ENCODE measurements around the gene HECTD4.

The HECTD4 gene

DNA sequence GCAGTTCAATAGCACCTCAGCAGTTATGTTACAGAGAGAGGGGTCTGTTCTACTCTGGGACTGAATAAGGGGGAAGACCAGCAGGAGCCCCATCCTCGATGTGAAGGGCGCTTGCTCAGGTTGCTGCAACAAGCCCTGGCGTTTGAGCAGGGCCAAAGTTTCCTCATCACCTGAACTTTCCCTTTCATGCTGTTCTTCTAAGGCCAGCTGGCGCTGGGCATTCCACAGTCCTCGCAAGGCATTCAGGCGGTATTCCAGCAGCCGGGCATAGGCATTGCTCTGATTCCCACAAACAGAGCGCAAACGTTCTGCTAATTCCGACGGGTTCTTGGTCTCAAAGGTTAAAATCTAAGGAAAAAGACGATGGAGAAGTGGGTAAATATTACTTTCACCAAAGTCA, 62.8 kb downstream of the HECTD4 start:
- DNase-seq = no peak

DNA sequence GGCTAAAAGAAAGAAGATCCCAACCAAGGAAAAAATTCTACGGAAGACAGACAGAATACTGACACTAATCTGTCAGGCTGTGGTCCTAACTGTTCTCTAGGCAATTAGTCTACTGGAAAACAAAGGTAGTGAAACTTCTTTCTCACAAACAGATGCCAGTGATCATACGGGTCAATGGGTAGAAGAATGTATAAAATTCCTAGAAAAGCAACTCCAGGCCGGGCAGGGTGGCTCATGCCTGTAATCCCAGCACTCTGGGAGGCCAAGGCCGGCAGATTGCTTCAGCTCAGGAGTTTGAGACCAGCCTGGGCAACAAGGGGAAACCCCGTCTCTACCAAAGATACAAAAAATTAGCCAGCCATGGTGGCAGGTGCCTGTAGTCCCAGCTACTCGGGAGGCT, 64.8 kb downstream of the HECTD4 start:
- no peak for DNase-seq

DNA sequence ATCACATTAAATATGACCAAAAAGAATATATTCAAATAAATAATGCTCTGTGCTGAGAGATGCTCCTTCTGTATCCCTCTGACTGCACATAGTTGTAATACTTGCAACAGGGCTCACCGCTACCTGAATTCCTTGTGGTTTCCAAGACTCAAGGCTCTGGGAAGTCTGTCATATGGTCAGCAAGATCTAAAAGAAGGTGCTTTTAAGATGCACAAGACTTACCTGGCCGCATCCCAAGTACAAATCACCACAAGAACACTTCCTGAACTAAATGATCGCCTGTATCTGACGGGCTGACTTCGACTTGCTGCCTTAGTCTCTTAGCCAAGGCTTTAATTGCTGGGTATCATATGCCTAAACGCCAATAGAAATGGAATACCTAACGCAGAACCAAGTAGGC, 67.2 kb downstream of the HECTD4 start:
- DNase-seq = no peak

DNA sequence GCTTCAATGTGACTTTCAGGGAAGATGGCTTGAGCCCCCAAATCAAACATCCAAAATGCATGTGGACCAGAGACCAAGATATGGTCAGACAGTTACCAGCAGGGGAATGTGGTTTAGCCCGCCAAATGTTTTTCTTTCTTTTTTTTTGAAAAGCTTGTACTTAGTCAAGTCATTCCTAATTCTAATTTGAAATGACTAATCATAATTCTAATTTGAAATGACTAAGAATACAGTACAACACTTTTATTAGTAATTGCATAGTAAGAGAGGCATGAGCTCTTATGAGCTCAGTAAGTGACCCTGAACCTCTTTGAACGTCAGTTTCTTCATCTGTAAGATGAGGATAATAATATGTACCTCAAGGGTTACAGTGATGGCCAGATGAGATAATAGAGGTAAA, 72.4 kb downstream of the HECTD4 start:
- no peak for DNase-seq

DNA sequence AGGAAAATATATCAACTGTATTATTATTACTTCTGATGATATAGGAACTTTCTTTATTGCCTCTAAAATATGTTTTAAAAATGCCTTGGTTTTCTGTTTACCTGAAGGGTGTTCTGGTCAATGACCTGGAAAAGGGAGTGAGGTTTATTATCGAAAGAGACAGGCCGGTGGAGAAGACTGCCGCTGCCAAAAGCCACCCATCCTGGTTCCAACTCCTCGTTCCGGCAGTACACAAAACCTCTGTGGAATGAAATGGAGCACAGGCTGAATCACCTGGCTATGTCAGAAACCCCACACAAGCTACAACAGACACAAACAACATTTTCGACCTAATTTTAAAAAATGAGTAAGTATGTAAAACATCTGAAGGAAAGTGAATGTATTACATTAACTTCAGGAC, 73.6 kb downstream of the HECTD4 start:
- DNase-seq = no peak

DNA sequence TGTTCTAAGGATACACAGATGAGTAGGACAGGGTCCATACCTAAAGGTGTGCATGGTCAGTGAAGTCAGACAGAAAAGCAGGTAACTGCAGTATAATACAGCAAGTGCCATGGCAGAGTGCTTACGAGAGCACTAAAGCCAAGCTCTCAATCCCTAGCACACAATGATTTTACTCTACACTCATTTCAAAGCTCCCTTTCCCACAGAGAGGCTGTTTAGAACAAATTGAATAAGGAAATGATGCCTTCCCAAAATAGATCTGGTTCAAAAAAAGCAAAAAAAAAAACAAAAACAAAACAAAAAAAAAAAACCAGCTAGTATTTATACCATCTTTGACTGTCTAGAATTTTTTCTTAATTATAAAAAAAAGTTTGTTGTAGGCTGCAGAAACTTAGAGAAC, 74.1 kb downstream of the HECTD4 start:
- DNase-seq = no peak

DNA sequence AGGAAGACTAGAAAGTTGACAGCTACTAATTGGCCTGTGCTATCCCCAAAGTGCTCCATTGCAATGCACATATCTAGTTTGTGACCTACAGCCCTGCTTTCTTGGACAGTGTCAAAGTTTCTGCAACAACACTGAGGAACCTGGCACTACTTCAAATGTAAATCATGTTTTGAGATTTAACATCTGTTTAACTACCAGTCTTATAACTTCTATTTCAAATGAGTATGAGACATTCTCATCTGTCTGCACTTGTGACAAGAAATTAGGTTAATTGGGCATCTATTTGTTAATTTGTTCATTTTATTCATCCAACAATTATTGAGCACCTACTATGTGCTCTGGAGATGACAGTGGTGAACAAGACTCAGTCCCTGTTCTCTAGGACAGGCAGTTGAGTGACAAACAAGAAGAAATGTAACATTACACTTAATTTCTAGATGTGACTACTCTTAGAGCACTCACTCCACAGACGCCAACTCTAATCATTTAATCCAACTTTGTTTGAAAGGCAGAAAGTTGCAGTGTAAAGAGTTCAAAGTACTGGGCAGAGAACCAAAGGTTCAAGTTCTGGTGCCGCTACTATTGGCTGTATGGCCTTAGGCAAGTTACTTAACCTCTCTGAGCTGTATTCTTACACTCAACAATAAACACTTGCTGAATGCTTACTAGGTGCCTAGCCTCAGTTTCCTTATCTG, 74.8 kb downstream of the HECTD4 start:
- no peak for DNase-seq

DNA sequence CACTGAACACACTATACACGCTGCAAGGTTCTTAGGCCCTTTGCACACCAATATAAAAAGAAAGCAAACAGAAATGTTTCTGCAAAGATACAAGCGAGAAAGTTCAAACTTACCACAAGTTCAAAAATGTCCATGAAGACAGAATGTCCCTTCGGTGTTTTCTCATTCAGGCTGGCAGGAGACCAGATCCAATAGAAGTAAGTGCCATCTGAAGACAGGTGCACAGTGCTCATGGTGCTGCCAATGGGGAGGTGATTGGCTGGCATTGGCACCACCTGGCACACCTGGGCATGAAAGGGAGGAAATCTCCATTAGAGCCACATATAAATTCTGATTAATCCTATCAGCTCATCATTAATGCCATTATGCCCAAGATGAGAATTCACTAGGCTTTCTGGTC, 76.3 kb downstream of the HECTD4 start:
- no peak for DNase-seq

DNA sequence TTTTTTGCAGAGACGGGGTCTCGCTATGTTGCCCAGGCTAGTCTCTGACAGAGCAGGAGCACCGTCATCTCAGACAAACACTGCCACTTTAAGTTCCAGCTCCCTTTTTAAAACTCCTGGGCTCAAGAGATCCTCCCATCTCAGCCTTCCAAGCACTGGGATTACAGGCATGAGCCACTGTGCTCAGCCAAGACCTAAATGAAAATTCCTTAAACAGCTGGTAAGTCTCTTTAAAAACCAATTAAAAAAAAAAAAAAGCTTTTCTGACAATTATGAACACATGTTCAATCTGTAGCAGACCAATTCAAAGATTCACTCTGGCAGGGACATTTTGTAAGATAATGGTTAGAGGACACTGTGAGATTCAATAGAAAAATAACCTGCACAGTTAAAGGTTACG, 77.8 kb downstream of the HECTD4 start:
- no peak for DNase-seq

DNA sequence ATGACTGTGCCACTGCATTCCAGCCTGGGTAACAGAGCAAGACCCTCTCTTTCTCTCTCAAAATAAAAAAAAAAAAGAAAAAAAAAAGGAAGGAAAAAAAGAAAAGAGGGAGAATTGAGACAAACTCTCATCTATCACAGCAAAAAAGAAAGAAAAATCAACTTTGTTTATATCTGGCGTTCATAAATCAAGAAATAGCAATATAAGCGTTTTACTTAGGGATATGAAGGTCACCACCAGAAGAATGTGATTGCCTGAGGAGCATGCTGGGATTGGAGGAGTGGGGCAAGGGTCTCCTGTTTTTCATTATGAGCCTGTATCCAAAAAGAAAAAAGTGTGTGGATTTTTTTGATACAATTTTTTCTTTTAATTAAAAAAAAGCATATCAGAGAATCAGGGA, 78.4 kb downstream of the HECTD4 start:
- DNase-seq = no peak

DNA sequence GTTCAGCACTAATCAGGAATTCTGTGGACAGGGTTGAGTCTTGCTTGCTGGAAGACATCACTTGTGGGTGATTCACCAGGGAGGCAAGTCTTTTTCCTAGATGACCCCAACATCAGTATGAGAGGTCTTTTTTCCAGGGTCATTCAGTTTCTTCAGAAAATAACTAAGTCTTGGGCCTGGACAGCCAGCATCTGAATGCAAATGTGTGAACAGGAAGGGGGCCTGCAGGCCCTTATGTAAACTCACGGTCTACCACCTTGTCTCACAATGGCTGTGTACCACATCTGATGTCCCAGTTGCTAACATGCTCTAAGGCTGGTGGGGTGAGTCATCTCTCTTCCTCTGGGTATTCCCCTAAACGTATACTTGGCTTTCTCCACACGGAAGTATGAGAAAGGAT, 79.2 kb downstream of the HECTD4 start:
- peak; percentile 21 for DNase-seq

DNA sequence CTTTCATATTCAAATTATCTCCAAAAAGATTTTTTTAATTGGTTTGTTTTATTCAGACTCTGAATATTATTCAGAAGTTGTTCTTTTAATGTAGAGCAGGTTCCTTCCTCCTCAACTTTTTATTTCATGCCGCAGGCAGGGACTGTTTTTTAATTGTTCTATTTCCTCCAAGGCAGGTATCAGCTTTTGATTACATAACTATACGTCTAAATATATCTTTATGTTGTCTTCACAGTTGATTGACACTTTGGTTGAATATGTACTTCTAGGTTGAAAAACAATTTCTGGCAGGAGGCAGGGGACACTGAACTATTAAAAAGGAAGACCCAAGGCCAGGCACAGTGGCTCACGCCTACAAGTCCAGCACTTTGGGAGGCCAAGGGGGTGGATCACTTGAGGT, 82.5 kb downstream of the HECTD4 start:
- no peak for DNase-seq

DNA sequence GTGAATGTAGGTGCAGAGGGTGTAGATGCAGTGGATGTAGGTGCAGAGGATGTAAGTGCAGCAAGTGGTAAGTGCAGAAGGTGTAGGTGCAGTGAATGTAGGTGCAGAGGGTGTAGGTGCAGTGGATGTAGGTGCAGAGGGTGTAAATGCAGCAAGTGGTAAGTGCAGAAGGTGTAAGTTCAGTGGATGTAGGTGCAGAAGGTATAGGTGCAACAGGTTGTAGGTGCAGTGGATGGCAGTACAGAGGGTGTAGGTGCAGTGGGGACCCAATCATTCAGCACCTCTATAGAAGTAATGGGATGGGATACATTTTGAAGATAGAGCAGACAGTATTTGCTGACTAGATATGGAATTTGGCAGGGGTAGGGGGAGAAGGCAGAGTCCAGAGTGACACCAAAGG, 85.0 kb downstream of the HECTD4 start:
- DNase-seq = no peak

DNA sequence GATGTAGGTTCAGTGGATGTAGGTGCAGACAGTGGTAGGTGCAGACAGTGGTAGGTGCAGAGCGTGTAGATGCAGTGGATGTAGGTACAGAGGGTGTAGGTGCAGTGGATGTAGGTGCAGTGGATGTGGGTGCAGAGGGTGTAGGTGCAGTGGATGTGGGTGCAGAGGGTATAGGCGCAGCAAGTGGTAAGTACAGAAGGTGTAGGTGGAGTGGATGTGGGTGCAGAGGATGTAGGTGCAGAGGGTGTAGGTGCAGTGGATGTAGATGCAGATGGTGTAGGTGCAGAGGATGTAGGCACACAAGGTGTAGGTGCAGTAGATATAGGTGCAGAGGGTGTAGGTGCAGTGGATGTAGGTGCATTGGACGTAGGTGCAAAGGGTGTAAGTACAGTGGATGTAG, 86.0 kb downstream of the HECTD4 start:
- no peak for DNase-seq

DNA sequence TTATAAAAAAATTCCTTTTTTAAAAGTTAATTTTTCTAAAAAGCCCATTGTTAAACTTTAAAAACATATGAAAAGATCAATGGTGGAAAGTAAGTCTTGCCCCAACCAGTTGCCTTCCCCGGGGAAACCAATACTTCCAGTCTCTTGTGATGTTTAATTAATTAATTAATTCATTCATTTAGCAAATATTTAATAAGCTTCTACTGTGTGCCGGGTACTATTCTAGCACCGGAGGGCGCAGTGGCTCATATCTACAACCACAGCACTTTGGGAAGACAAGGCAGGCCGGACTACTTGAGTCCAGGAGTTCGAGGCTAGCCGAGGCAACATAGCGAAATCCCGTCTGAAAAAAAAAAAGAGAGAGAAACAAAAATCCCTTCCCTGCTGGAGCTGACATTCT, 87.4 kb downstream of the HECTD4 start:
- no peak for DNase-seq

DNA sequence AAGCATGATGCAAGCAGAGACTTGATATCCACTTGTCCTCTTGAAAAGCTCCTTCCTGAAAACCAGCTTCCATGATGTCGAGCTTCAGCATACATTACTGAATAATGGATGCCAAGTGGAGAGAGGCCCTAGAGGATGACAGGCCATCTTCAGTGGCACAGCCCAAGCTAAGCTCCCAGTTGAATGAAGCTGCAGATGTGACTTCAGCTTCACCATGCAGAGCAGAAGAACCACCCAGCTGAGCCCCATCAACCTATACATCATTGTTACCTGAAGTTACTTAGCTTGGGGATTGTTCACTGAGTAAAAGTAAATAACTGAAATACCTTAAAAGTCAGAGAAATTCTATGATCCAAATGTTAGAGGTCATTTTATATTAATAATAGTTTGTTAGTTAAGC, 93.6 kb downstream of the HECTD4 start:
- DNase-seq = no peak

DNA sequence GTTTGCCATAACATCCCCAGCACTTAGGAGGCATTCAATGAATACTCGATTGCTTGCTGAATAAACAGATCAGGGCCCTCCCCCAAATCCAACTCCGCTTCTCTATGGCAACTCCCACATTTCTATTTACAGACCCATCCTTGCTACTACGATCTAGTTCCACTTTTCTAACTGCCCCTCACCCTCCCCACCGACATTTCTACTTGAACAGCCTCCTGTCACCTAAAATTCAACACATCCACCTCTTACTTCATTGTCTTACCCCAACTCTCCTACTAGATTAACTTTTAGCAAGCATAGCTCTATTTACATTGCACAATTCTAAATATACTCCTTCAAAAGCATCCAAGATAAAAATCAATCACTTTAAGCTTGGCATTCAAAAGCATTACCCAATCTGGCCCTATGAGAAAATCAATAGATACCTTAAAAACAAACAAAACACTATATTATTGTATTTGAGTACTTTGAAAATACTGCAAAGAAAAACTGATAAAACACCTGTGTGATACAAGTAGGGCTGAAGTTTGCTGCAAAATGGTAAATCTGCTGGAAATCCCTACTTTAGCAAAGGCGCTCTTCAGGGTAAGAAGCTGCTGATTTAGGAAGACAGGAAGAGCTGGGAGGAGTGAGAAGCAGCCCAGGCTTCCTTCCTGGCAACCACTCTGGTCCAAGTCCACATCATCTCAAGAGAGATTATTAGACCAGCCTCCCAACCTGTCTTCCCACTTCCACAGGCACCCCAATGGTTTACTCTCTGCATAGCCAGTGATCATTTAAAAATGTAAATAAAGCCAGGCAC, 96.4 kb downstream of the HECTD4 start:
- DNase-seq = no peak

DNA sequence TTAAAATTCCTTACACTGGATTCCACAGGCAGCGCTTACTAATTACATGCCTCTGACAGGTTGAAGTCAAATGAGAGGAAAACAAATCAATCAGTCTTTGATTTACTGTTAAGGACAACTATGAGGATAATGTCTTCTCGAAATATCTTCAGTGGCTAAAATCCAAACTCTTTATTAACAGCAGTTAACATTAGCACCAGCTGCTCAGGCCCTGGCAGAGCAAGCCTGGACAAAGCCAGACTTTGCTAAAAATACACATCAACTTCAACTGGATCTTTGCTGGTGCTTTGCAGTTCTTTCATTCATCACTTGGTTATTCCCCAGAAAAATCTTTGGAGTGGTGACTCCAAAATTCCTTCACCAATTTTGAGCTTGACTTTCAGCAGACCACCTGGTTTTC, 98.7 kb downstream of the HECTD4 start:
- DNase-seq = no peak

DNA sequence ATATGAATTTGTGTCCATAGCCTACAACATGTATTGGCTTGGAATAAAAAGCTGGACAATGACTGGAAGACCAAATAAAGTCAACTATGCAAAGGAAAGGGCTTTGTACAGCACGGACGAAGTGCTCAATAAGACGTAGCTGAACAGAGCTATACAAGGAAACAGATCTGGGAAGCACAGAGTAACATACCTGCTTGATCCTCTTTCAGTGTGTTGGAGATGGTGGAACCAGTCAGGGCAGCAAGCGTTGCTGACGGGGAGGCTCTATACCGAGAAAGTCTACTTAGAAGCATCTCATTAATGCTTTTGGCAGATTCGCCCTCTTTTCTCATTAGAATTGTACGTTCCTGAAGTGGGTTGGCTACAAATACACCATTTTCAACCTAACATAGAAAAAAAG, 99.3 kb downstream of the HECTD4 start:
- no peak for DNase-seq

DNA sequence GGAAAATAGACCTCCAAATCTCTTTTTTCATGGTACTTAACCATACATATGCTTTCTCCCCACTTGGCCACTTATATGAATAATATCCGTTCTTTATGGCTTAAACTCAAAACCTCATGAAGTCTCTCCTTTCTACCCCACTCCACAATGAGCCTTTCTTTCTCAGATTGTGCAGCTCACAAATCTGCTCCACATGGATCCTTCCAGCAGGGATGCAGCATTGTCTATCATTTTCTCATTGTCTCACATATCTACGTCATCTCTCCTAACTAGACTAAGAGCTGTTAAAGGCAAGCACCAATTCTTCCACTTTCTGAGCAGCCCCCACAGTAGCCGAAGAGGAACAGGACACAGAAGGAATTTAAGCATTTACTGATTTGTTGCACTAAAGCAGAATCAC, 106.4 kb downstream of the HECTD4 start:
- DNase-seq = no peak

DNA sequence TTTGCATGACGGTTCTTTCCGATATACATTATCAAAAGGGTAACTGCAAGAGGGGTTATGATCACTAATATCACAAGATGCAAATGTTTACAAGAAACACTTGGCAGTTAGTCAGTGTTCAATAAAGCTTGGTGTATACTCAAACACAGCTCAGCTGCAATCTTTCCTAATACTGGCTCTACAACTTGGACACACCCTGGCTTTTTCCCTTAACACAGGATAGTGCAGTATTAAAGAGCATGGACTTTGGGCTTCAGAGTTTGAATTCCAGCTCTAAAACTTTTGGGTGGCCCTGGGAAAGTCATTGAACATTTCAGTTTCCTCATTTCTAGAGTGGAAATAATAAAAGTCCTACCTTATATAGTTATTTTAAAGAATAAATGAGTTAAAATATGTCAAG, 107.0 kb downstream of the HECTD4 start:
- DNase-seq = no peak

DNA sequence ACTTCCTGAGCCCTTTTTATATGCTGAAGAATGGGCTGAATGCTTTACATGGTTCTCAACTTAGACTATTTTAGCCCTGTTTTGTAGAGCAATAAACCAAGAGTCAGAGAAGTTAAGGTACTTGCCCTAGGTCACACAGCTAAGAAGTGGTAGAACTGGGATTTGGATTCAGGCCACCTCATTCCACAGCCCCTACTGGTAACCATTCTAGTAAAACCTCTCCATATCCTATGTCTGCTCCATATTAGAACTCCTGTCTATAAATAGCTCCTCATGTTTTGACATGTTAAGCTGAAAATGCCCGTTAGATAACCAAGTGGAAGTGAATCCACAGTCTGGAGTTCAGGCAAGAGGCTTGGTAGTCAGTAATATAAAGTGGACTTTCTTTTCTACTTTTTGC, 111.6 kb downstream of the HECTD4 start:
- DNase-seq = no peak

DNA sequence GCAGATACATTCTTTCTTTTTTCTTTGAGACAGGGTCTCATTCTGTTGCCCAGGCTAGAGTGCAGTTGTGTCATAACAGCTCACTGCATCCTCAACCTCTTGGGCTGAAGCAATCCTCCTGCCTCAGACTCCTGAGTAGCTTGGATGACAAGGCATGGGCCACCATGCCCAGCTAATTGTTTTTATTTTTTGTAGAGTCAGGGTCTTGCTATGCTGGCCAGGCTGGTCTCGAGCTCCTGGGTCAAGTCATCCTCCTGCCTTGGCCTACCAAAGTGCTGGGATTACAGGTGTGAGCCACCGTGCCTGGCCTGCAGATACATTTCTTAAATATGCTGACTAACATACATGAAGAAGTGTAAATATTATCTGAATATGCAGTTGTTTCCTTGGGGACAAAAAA, 115.8 kb downstream of the HECTD4 start:
- no peak for DNase-seq

DNA sequence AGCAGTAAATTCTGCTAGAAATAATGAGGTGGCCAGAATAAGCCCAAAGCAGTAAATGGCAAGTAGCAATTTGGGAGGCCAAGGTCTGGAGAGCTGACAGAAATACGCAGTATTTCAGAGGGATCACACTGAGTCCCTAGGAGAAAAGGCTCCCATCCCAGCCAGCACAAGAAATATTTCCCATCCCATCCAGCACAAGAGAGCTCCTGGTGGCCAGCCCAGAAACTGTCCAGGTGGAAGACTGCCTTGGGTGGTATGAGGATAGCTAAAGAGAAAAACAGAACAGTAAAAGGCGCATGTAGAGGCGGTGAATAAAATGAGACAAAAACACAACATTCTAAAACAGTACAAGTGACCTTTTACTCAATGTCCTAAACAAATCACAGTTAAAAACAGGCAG, 120.7 kb downstream of the HECTD4 start:
- DNase-seq = no peak

DNA sequence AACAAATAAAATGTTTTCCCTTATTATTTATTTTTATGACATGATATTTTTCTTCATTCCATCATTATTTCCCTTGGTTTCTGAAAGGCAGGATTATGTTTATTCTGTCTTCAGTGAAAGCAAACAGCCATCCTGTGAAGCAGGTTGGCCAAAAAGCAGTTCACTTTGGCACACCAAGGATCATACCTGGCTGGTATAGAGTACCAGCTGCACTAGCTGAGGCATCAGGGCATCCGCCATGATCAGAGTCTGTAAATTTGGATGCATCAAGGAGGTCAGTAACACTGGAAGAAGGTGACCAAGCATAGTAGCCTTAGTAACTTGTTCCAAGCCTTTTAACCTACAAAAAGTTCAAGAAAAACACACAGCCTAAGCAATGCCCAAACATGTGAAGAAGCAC, 123.3 kb downstream of the HECTD4 start:
- DNase-seq = no peak

Data from stimulated activated CD4-positive, alpha-beta T cell treated with anti-CD3 and anti-CD28 coated beads, Interleukin-4, amount 100 ng/mL, for 1 hour (primary cell).